Kidney (tissue), 14 donors: Measurements from ENCODE around the gene PEPD. TPM values are rescaled to one million over a fixed set of nuclear protein-coding genes. Genes with fewer than 3 reads are reported as not detected.

Source experiments
- DNase-seq, 5 donors: peaks; one replicate each; pipeline ENCODE4 v3.0.0-alpha.2; 2013 to 2020
- FAIRE-seq: peaks from 2 replicates; lab custom pipeline; 2012; peaks lifted over from hg19 to GRCh38; lab: Jason Lieb, UNC
- H3K27ac ChIP-seq, 2 donors: one replicate each; pipeline ENCODE4 v1.7.0; 2013; ENCODE audit warnings: low read depth in 2 of 2, low read length in 2 of 2, inconsistent platforms in 1 of 2
- H3K27me3 ChIP-seq: one replicate; pipeline ENCODE4 v1.7.1; 2013; ENCODE audit warnings: low read length, inconsistent platforms; ENCODE audit not compliant: control insufficient read depth, insufficient read depth
- H3K36me3 ChIP-seq, 3 donors: one replicate each; pipeline versions ENCODE4 v1.7.0 to v1.7.1; 2013; ENCODE audit warnings: low read length in 3 of 3, control low read depth in 1 of 3, inconsistent platforms in 1 of 3; ENCODE audit not compliant: insufficient read depth in 3 of 3, control insufficient read depth in 2 of 3
- H3K4me1 ChIP-seq, 3 donors: one replicate each; pipeline versions ENCODE4 v1.7.0 to v1.7.1; 2013; ENCODE audit warnings: low read length in 3 of 3, inconsistent platforms in 1 of 3, low read depth in 1 of 3; ENCODE audit not compliant: control insufficient read depth in 2 of 3, insufficient read depth in 2 of 3
- H3K4me3 ChIP-seq, 3 donors: one replicate each; pipeline versions ENCODE4 v1.7.0 to v1.8.1; 2013; ENCODE audit warnings: low read length in 3 of 3, control low read depth in 1 of 3, inconsistent platforms in 1 of 3
- H3K9ac ChIP-seq, 3 donors: one replicate each; pipeline versions ENCODE4 v1.7.0 to v1.7.1; 2013; ENCODE audit warnings: low read length in 3 of 3, control low read depth in 1 of 3, inconsistent platforms in 1 of 3
- H3K9me3 ChIP-seq, 3 donors: one replicate each; pipeline versions ENCODE4 v1.7.0 to v1.7.1; 2013; ENCODE audit warnings: low read length in 3 of 3, control low read depth in 1 of 3, inconsistent platforms in 1 of 3; ENCODE audit not compliant: control insufficient read depth in 2 of 3, insufficient read depth in 1 of 3
- CTCF ChIP-seq: IDR thresholded peaks from 3 replicates; pipeline ENCODE4 v1.5.1; 2012; ENCODE audit warnings: mild to moderate bottlenecking, moderate library complexity, borderline replicate concordance; ENCODE audit not compliant: insufficient read depth; ENCODE audit errors: extremely low read depth
- intact Hi-C: fragments of 100-400 bp; cut with DNase I; formaldehyde crosslinking; loops from one replicate; pipeline ENCODE4 v1.11.1; 2022
- polyA plus RNA-seq: library from polyadenylated mRNA; stranded (reverse); fragments of 350-450 nt; fragmentation: Illumina TruSeq; extraction: RNeasy Lipid Tissue Mini Kit (QIAGEN cat#74804); gene quantifications from one replicate; pipeline ENCODE4 v1.2.3, GENCODE V29; 2014; ENCODE audit warnings: low read depth, low replicate concordance; ENCODE audit not compliant: insufficient read depth
- total RNA-seq: library from RNA; stranded (reverse); fragmentation: NEBNext Ultra II Directional; extraction: Animal tissue kit (Norgen Biotek cat#: 25700); gene quantifications from one replicate; pipeline ENCODE4 v1.2.1, GENCODE V29; 2021
- donor health status: control.
- donor health status: control.
- donor health status: control.
- donor health status: control.
- donor health status: control.
- donor health status: DM: yes; HTN: yes; CAD: no.
- donor health status: Normal renal cell carcinoma (clear cell type).

Gene PEPD
- total and polyA plus RNA-seq, 2 donors from 2014 or later = 71.4 to 402 TPM

GRCh38 chr19:33385956-33386355, 135.6 kb downstream of the PEPD start:
- H3K36me3 ChIP-seq = peaks cover 0 to 3% (median 0%) of the 10 kb centered on the region in 3 donors
- peaks cover 0 to 19% (median 8%) of the 10 kb centered on the region in 3 donors for H3K4me1 ChIP-seq
- DNase-seq (no peak), FAIRE-seq (no peak)
- intact Hi-C loops = no loop called here
- H3K9me3 ChIP-seq = no peaks in the 10 kb centered on the region
- no peak for TF ChIP-seq CTCF
- H3K4me3 ChIP-seq = no peak overlapping the region
- no peak overlapping the region for H3K27ac ChIP-seq
- H3K9ac ChIP-seq = no peak overlapping the region
- H3K27me3 ChIP-seq = no peaks in the 10 kb centered on the region

DNA sequence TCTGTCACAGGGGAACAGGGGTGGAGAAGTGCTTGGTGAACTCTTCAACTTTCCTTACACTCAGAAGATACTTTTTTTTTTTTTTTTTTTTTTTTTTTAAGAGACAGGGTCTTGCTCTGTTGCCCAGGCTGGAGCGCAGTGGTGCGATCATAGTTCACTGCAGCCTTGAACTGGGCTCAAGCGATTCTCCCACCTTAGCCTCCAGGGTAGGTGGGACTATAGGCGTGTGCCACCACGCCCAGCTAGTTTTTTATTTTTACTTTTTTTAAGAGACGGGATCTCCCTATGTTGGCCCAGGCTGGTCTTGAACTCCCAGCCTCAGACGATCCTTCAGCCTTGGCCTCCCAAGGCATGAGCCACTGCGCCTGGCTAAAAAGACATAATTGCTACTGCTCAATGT, 136.6 kb downstream of the PEPD start:
- no peak overlapping the region for H3K9ac ChIP-seq
- peaks cover 0 to 13% (median 3%) of the 10 kb centered on the region in 3 donors for H3K4me1 ChIP-seq
- no peak for DNase-seq
- H3K27me3 ChIP-seq = no peaks in the 10 kb centered on the region
- H3K27ac ChIP-seq = no peak overlapping the region
- H3K9me3 ChIP-seq = no peaks in the 10 kb centered on the region
- FAIRE-seq = no peak
- no peak for TF ChIP-seq CTCF
- peaks cover 0 to 3% (median 0%) of the 10 kb centered on the region in 3 donors for H3K36me3 ChIP-seq
- intact Hi-C loops = no loop called here
- no peak overlapping the region for H3K4me3 ChIP-seq

- H3K4me3 ChIP-seq = no peak overlapping the region
- no peaks in the 10 kb centered on the region for H3K27me3 ChIP-seq
- DNase-seq (no peak), FAIRE-seq (no peak)
- no peak for TF ChIP-seq CTCF
- H3K36me3 ChIP-seq = peaks cover 3 to 6% (median 5%) of the 10 kb centered on the region in 3 donors
- H3K27ac ChIP-seq = no peak overlapping the region
- H3K9me3 ChIP-seq = no peaks in the 10 kb centered on the region
- H3K4me1 ChIP-seq = peaks cover 0 to 3% (median 0%) of the 10 kb centered on the region in 3 donors
- no peak overlapping the region for H3K9ac ChIP-seq
- intact Hi-C loops = no loop called here
Measured at GRCh38 chr19:33383720-33384292, 137.8 kb downstream of the PEPD start.
